Stimulated activated CD4-positive, alpha-beta T cell treated with anti-CD3 and anti-CD28 coated beads, Interleukin-4, amount 100 ng/mL, for 1 hour (primary cell): Measurements from ENCODE around the gene KIAA0586.

Experiments
- DNase-seq: peaks from one replicate; pipeline ENCODE4 v3.0.0-alpha.2; 2020

The KIAA0586 gene

DNA sequence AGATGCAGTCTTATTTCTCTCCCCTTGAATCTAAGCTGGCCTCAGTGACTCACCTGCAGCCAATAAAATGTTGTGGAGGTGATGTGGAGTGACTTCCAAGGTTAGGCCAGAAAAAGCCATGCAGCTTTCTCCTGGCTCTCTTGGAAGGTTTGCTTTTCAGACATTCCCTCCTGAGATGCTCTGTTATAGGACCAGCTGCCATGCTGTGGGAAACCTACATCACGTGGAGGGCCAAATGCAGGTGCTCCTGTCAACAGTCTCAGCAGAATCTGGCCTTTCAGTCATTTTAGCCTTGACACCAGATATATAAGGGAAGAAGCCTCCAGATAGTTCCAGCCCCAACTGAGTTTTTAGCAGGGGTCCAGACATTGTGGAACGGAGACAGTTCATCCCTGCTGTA is 172.2 kb downstream of the KIAA0586 start:
- no peak for DNase-seq
